Measurements from ENCODE around the gene LAMA3. TPM values are rescaled to one million over a fixed set of nuclear protein-coding genes. Genes with fewer than 3 reads are reported as not detected.

Gene LAMA3
- total RNA-seq, 3 donors from 2014 or later (not counting 1 experiment from before 2014, with no cell fraction given) = not detected

DNA sequence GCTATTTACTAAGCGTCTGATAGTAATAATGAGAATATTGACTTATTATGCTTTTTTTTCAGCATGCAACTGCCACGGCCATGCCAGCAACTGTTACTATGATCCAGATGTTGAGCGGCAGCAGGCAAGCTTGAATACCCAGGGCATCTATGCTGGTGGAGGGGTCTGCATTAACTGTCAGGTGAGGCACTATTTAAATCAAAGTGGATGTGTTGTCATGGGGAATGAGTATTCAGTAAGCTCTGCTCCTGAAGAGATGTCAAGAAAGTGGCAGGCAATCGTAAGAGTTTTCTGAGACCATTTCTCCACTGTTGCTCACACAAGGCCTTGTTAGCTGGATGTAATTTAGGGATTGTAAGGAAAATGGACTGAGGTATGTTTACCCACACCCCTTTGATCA lies 74.1 kb downstream of the LAMA3 start:
- Histone ChIP-seq H3K27ac (ENCODE audit: low read length) (no peak overlapping the region), H3K9me3 (ENCODE audit: control insufficient read depth, insufficient read depth, low read length) (no peaks in the 10 kb centered on the region), H3K4me3 (ENCODE audit: low read length) (no peak overlapping the region), H3K4me1 (ENCODE audit: control insufficient read depth, insufficient read depth, low read length) (no peaks in the 10 kb centered on the region), H3K27me3 (ENCODE audit: control insufficient read depth, insufficient read depth, low read length) (no peaks in the 10 kb centered on the region), H3K36me3 (ENCODE audit: control insufficient read depth, insufficient read depth, low read length) (no peaks in the 10 kb centered on the region)
- intact Hi-C loops (cut with micrococcal nuclease) = no loop called here
- Mint-ChIP-seq H3K27ac (no peak overlapping the region), H3K4me3 (no peak overlapping the region), H3K27me3 (ENCODE audit: low read depth in 2 of 2) (peaks cover 4 to 14% of the 10 kb centered on the region in 2 donors), H3K36me3 (peaks cover 6% of the 10 kb centered on the region), H3K9me3 (no peaks in the 10 kb centered on the region), H3K4me1 (no peaks in the 10 kb centered on the region)
- TF ChIP-seq, protein P1, sequence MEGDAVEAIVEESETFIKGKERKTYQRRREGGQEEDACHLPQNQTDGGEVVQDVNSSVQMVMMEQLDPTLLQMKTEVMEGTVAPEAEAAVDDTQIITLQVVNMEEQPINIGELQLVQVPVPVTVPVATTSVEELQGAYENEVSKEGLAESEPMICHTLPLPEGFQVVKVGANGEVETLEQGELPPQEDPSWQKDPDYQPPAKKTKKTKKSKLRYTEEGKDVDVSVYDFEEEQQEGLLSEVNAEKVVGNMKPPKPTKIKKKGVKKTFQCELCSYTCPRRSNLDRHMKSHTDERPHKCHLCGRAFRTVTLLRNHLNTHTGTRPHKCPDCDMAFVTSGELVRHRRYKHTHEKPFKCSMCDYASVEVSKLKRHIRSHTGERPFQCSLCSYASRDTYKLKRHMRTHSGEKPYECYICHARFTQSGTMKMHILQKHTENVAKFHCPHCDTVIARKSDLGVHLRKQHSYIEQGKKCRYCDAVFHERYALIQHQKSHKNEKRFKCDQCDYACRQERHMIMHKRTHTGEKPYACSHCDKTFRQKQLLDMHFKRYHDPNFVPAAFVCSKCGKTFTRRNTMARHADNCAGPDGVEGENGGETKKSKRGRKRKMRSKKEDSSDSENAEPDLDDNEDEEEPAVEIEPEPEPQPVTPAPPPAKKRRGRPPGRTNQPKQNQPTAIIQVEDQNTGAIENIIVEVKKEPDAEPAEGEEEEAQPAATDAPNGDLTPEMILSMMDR (IDR thresholded peaks at IDR 0.05) = no peak
- WGBS (ENCODE audit: insufficient coverage) = 93% methylated on average over 4 of the region's 4 CpGs
- ATAC-seq (no peak), DNase-seq (no peak)

GRCh38 chr18:23765931-23766330 lies 76.7 kb downstream of the LAMA3 start:
- ATAC-seq = no peak

GRCh38 chr18:23772327-23773024 lies 83.2 kb downstream of the LAMA3 start:
- peaks cover 12% of the 10 kb centered on the region for H3K36me3 Mint-ChIP-seq
- intact Hi-C loops (cut with micrococcal nuclease) = no loop called here
- no peaks in the 10 kb centered on the region for H3K36me3 ChIP-seq (ENCODE audit: control insufficient read depth, insufficient read depth, low read length)

More at GRCh38 chr18:23765931-23766330, 76.7 kb downstream of the LAMA3 start:
- no peaks in the 10 kb centered on the region for H3K27me3 ChIP-seq (ENCODE audit: control insufficient read depth, insufficient read depth, low read length)
- no peaks in the 10 kb centered on the region for H3K36me3 ChIP-seq (ENCODE audit: control insufficient read depth, insufficient read depth, low read length)
- Mint-ChIP-seq H3K4me3 (no peak overlapping the region), H3K27ac (no peak overlapping the region), H3K36me3 (peaks cover 12% of the 10 kb centered on the region), H3K9me3 (no peaks in the 10 kb centered on the region), H3K27me3 (ENCODE audit: low read depth in 2 of 2) (peaks cover 12 to 33% of the 10 kb centered on the region in 2 donors), H3K4me1 (no peaks in the 10 kb centered on the region)
- no peak overlapping the region for H3K4me3 ChIP-seq (ENCODE audit: low read length)
- no CpG with 5 or more reads among the region's 1 CpG for WGBS (ENCODE audit: insufficient coverage)
- no peaks in the 10 kb centered on the region for H3K4me1 ChIP-seq (ENCODE audit: control insufficient read depth, insufficient read depth, low read length)
- intact Hi-C loops (cut with micrococcal nuclease) = no loop called here
- no peaks in the 10 kb centered on the region for H3K9me3 ChIP-seq (ENCODE audit: control insufficient read depth, insufficient read depth, low read length)
- DNase-seq = no peak
- TF ChIP-seq, protein P1 (IDR thresholded peaks at IDR 0.05) = no peak
- no peak overlapping the region for H3K27ac ChIP-seq (ENCODE audit: low read length)

More at GRCh38 chr18:23772327-23773024, 83.2 kb downstream of the LAMA3 start:
- H3K27ac ChIP-seq (ENCODE audit: low read length) = no peak overlapping the region
- no peak for DNase-seq
- H3K4me1 ChIP-seq (ENCODE audit: control insufficient read depth, insufficient read depth, low read length) = no peaks in the 10 kb centered on the region
- 78% methylated on average over 4 of the region's 4 CpGs for WGBS (ENCODE audit: insufficient coverage)
- Mint-ChIP-seq H3K9me3 (no peaks in the 10 kb centered on the region), H3K4me3 (no peak overlapping the region), H3K27ac (no peak overlapping the region), H3K27me3 (ENCODE audit: low read depth in 2 of 2) (peaks cover 9 to 32% of the 10 kb centered on the region in 2 donors), H3K4me1 (no peaks in the 10 kb centered on the region)
- H3K27me3 ChIP-seq (ENCODE audit: control insufficient read depth, insufficient read depth, low read length) = no peaks in the 10 kb centered on the region
- ATAC-seq = no peak
- TF ChIP-seq, protein P1 (IDR thresholded peaks at IDR 0.05) = no peak
- no peaks in the 10 kb centered on the region for H3K9me3 ChIP-seq (ENCODE audit: control insufficient read depth, insufficient read depth, low read length)
- H3K4me3 ChIP-seq (ENCODE audit: low read length) = no peak overlapping the region

All from natural killer cell (primary cell).